ENCODE measurements around the gene PYGB.

Gene PYGB

GRCh38 chr20:25271486-25272222 is 23.8 kb downstream of the PYGB start:
- no peak for DNase-seq (ENCODE audit: low read depth)

- no peak for DNase-seq (ENCODE audit: low read depth)
Observed at GRCh38 chr20:25272223-25273000, 24.5 kb downstream of the PYGB start.

GRCh38 chr20:25273046-25273445 is 25.2 kb downstream of the PYGB start:
- no peak for DNase-seq (ENCODE audit: low read depth)

GRCh38 chr20:25273541-25274358 is 25.9 kb downstream of the PYGB start:
- no peak for DNase-seq (ENCODE audit: low read depth)

- no peak for DNase-seq (ENCODE audit: low read depth)
Observed at GRCh38 chr20:25274481-25274880, 26.6 kb downstream of the PYGB start.

- no peak for DNase-seq (ENCODE audit: low read depth)
Observed at GRCh38 chr20:25274891-25275812, 27.3 kb downstream of the PYGB start.

- DNase-seq (ENCODE audit: low read depth): no peak
Observed at GRCh38 chr20:25275813-25276532, 28.1 kb downstream of the PYGB start.

GRCh38 chr20:25276533-25277050 is 28.7 kb downstream of the PYGB start:
- no peak for DNase-seq (ENCODE audit: low read depth)

GRCh38 chr20:25277051-25277801 is 29.3 kb downstream of the PYGB start:
- DNase-seq (ENCODE audit: low read depth): no peak

- DNase-seq (ENCODE audit: low read depth): no peak
Observed at GRCh38 chr20:25277941-25278521, 30.1 kb downstream of the PYGB start.

- no peak for DNase-seq (ENCODE audit: low read depth)
Observed at GRCh38 chr20:25278636-25279361, 30.9 kb downstream of the PYGB start.

- DNase-seq (ENCODE audit: low read depth): no peak
Observed at GRCh38 chr20:25279403-25279802, 31.5 kb downstream of the PYGB start.

GRCh38 chr20:25280051-25280573 is 32.2 kb downstream of the PYGB start:
- DNase-seq (ENCODE audit: low read depth): no peak

- no peak for DNase-seq (ENCODE audit: low read depth)
Observed at GRCh38 chr20:25280574-25281535, 33.0 kb downstream of the PYGB start.

GRCh38 chr20:25281541-25281991 is 33.7 kb downstream of the PYGB start:
- DNase-seq (ENCODE audit: low read depth): no peak

- no peak for DNase-seq (ENCODE audit: low read depth)
Observed at GRCh38 chr20:25282034-25282781, 34.3 kb downstream of the PYGB start.

All from T-helper 22 cell (primary cell).